HG03039 (cell line): ENCODE results near the gene LRRC8D.
A peak's percentile ranks its signal among the peaks of the same experiment; 100 is the strongest.

Experiments
- ATAC-seq: cut with Tn5 transposase; IDR thresholded peaks from one replicate; pipeline ENCODE4 v1.9.1; 2021; ENCODE audit warnings: mild to moderate bottlenecking, moderate library complexity; ENCODE audit not compliant: unreplicated experiment

The LRRC8D gene

GRCh38 chr1:89934461-89934860 is 113.6 kb downstream of the LRRC8D start:
- ATAC-seq, result no peak

- no peak for ATAC-seq
Measured at GRCh38 chr1:89935235-89935634, 114.4 kb downstream of the LRRC8D start.

- no peak for ATAC-seq
Measured at GRCh38 chr1:89936694-89937093, 115.9 kb downstream of the LRRC8D start.

GRCh38 chr1:89938171-89939055 is 117.6 kb downstream of the LRRC8D start:
- no peak for ATAC-seq

- no peak for ATAC-seq
Measured at GRCh38 chr1:89939059-89939570, 118.3 kb downstream of the LRRC8D start.

GRCh38 chr1:89939693-89940438 is 119.0 kb downstream of the LRRC8D start:
- no peak for ATAC-seq

GRCh38 chr1:89941110-89941766 is 120.4 kb downstream of the LRRC8D start:
- ATAC-seq, result no peak

GRCh38 chr1:89942014-89942413 is 121.2 kb downstream of the LRRC8D start:
- ATAC-seq, result no peak

- ATAC-seq, result no peak
Measured at GRCh38 chr1:89942825-89943658, 122.2 kb downstream of the LRRC8D start.

- ATAC-seq, result no peak
Measured at GRCh38 chr1:89943846-89944781, 123.3 kb downstream of the LRRC8D start.

- ATAC-seq, result peak; percentile 90
Measured at GRCh38 chr1:89945852-89946476, 125.1 kb downstream of the LRRC8D start.

- ATAC-seq, result peak; percentile 11
Measured at GRCh38 chr1:89946532-89946931, 125.7 kb downstream of the LRRC8D start.

GRCh38 chr1:89948722-89949345 is 128.0 kb downstream of the LRRC8D start:
- no peak for ATAC-seq

GRCh38 chr1:89949991-89950624 is 129.3 kb downstream of the LRRC8D start:
- no peak for ATAC-seq

- no peak for ATAC-seq
Measured at GRCh38 chr1:89950703-89951102, 129.9 kb downstream of the LRRC8D start.

GRCh38 chr1:89951766-89952604 is 131.2 kb downstream of the LRRC8D start:
- ATAC-seq, result no peak

- ATAC-seq, result no peak
Measured at GRCh38 chr1:89952605-89953130, 131.8 kb downstream of the LRRC8D start.
